ENCODE results near the gene ETV7. TPM values are rescaled to one million over a fixed set of nuclear protein-coding genes. Genes with fewer than 3 reads are reported as not detected.
A peak's percentile ranks its signal among the peaks of the same experiment; 100 is the strongest.

Gene ETV7
- total and polyA plus RNA-seq, 2 of the 13 experiments (the other 11 are each of a cell fraction or from before 2014, with no cell fraction given), result not detected

- TF ChIP-seq ZBTB40 (IDR thresholded peaks at IDR 0.05), result no peak
- TF ChIP-seq ZBTB40 (CRISPR knock-in tag; IDR thresholded peaks at IDR 0.05), result 0 out of 2 replicates have a peak, but pooled peaks have one; percentile 12
- TF ChIP-seq ZNF124 (CRISPR knock-in tag; IDR thresholded peaks at IDR 0.05), result 0 out of 2 replicates have a peak, but pooled peaks have one; percentile 48
- no peak for TF ChIP-seq ONECUT2 (CRISPR knock-in tag; IDR thresholded peaks at IDR 0.05)
- TF ChIP-seq TBX2 (CRISPR knock-in tag; IDR thresholded peaks at IDR 0.05; ENCODE audit: borderline replicate concordance), result 0 out of 2 replicates have a peak, but pooled peaks have one; percentile 22
- TF ChIP-seq JUND (CRISPR knock-in tag; IDR thresholded peaks at IDR 0.05), result no peak
- no peak for TF ChIP-seq MIXL1 (CRISPR knock-in tag; IDR thresholded peaks at IDR 0.05)
- TF ChIP-seq MXD3 (CRISPR knock-in tag; IDR thresholded peaks at IDR 0.05), result peak; percentile 21; the same call in 1 of the 2 replicates
- TF ChIP-seq IKZF5 (CRISPR knock-in tag; IDR thresholded peaks at IDR 0.05), result peak; percentile 49; the same call in 1 of the 2 replicates
- TF ChIP-seq ZNF180 (CRISPR knock-in tag; IDR thresholded peaks at IDR 0.05; ENCODE audit: borderline replicate concordance, low read depth), result no peak
- 0 out of 2 replicates have a peak, but pooled peaks have one; percentile 12 for TF ChIP-seq ELF1 (CRISPR knock-in tag; IDR thresholded peaks at IDR 0.05)
- peak; percentile 36; the same call in 1 of the 2 replicates for TF ChIP-seq SKIL (CRISPR knock-in tag; IDR thresholded peaks at IDR 0.05; ENCODE audit: borderline replicate concordance)
- peak; percentile 72 for TF ChIP-seq ZBTB7B (CRISPR knock-in tag; IDR thresholded peaks at IDR 0.05)
- TF ChIP-seq ZNF597 (CRISPR knock-in tag; IDR thresholded peaks at IDR 0.05), result no peak
Observed at GRCh38 chr6:36334832-36335459, 52.5 kb downstream of the ETV7 start (continued).
